GM21367 (cell line): ENCODE results near the gene BPHL.
"Not testable (repeated sequence)": the region's sequence is repeated elsewhere in the genome, so short reads cannot be mapped to it uniquely, and the experiment has no call there.

ENCODE experiments used
- ATAC-seq: cut with Tn5 transposase; IDR thresholded peaks from one replicate; pipeline ENCODE4 v1.9.1; 2021; ENCODE audit not compliant: unreplicated experiment

The BPHL gene

GRCh38 chr6:3118353-3119039 is at the start of gene BPHL:
BPHL (plus strand) TSS chr6:3118711; CDS start chr6:3118741, 30 bp downstream.
- peak; percentile 87 for ATAC-seq

- no peak for ATAC-seq
Observed at GRCh38 chr6:3071568-3071967, 46.9 kb upstream of the BPHL start.

- no peak for ATAC-seq
Observed at GRCh38 chr6:3072798-3073197, 45.7 kb upstream of the BPHL start.

- ATAC-seq: no peak
Observed at GRCh38 chr6:3073382-3073781, 45.1 kb upstream of the BPHL start.

GRCh38 chr6:3075772-3076113 is 42.8 kb upstream of the BPHL start:
- ATAC-seq: no peak

GRCh38 chr6:3076320-3076719 is 42.2 kb upstream of the BPHL start:
- ATAC-seq: no peak

- ATAC-seq: no peak
Observed at GRCh38 chr6:3077430-3077829, 41.1 kb upstream of the BPHL start.

- ATAC-seq: not testable (repeated sequence)
Observed at GRCh38 chr6:3078952-3079351, 39.6 kb upstream of the BPHL start.

GRCh38 chr6:3079682-3080081 is 38.8 kb upstream of the BPHL start:
- ATAC-seq: no peak

GRCh38 chr6:3081960-3082359 is 36.6 kb upstream of the BPHL start:
- ATAC-seq: no peak

- no peak for ATAC-seq
Observed at GRCh38 chr6:3085074-3085473, 33.4 kb upstream of the BPHL start.

- ATAC-seq: no peak
Observed at GRCh38 chr6:3086282-3086946, 32.1 kb upstream of the BPHL start.

GRCh38 chr6:3088446-3088845 is 30.1 kb upstream of the BPHL start:
- ATAC-seq: no peak

GRCh38 chr6:3088968-3089367 is 29.5 kb upstream of the BPHL start:
- no peak for ATAC-seq

GRCh38 chr6:3090013-3090412 is 28.5 kb upstream of the BPHL start:
- ATAC-seq: no peak

- ATAC-seq: no peak
Observed at GRCh38 chr6:3094815-3095214, 23.7 kb upstream of the BPHL start.

GRCh38 chr6:3102875-3103274 is 15.6 kb upstream of the BPHL start:
- no peak for ATAC-seq

- no peak for ATAC-seq
Observed at GRCh38 chr6:3108746-3109414, 9.6 kb upstream of the BPHL start.

GRCh38 chr6:3109761-3110160 is 8.8 kb upstream of the BPHL start:
- ATAC-seq: no peak

- ATAC-seq: no peak
Observed at GRCh38 chr6:3114377-3114776, 4.1 kb upstream of the BPHL start.

- ATAC-seq: no peak
Observed at GRCh38 chr6:3117912-3118352, 579 bp upstream of the BPHL start.

GRCh38 chr6:3119040-3119723 is 671 bp downstream of the BPHL start:
- peak; percentile 28 for ATAC-seq
